ENCODE results near the gene C11orf42.

C11orf42 gene

DNA sequence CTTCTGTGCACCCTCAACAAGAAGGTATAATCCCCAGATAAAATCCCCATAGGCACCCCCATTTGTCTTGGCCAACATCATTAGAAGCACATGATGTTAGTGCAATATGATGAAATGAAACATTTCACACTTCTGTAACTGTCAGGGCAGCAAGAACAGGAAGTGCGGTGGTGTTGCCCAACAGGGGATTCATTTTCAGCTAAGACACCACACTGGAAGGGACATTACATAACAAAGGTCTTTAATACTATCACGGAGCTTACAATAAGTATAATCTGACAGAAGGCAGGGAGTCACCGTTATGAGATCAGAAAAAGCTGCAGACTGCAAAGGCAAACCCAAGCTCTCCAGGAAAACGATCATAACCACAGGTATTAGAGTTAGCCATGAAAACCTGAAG is 4.4 kb upstream of the C11orf42 start:
- H3F3A ChIP-seq (ENCODE audit: insufficient read depth): no peaks in the 10 kb centered on the region
- no peaks in the 10 kb centered on the region for H3K9me3 ChIP-seq (ENCODE audit: insufficient read depth, low read length)
- H3K9me2 ChIP-seq (replicated peaks; ENCODE audit: insufficient read depth, low read length): no peaks in the 10 kb centered on the region
- no peaks in the 10 kb centered on the region for H3K36me3 ChIP-seq (ENCODE audit: low read length)
- H3K27me3 ChIP-seq (ENCODE audit: low read length): no peaks in the 10 kb centered on the region
- TF ChIP-seq EZH2phosphoT487 (conservative IDR thresholded peaks at IDR 0.05; ENCODE audit: low read length) (no peak), CTCF (IDR thresholded peaks at IDR 0.05; ENCODE audit: insufficient read depth, low read length, poor library complexity, severe bottlenecking) (no peak)
- H3K79me2 ChIP-seq (ENCODE audit: insufficient read depth, low read length): no peaks in the 10 kb centered on the region
- H3K27ac ChIP-seq (ENCODE audit: low read depth, low read length): no peak overlapping the region
- H3K9ac ChIP-seq (ENCODE audit: low read length): no peak overlapping the region
- no peak overlapping the region for H3K4me2 ChIP-seq (ENCODE audit: low read depth, low read length, poor library complexity, severe bottlenecking)
- H2AFZ ChIP-seq (ENCODE audit: low read depth, low read length, severe bottlenecking): no peak overlapping the region
- no peak overlapping the region for H3K4me3 ChIP-seq (ENCODE audit: insufficient read depth, low read length, poor library complexity, severe bottlenecking)
- no peaks in the 10 kb centered on the region for H4K20me1 ChIP-seq (ENCODE audit: low read depth, low read length)

DNA sequence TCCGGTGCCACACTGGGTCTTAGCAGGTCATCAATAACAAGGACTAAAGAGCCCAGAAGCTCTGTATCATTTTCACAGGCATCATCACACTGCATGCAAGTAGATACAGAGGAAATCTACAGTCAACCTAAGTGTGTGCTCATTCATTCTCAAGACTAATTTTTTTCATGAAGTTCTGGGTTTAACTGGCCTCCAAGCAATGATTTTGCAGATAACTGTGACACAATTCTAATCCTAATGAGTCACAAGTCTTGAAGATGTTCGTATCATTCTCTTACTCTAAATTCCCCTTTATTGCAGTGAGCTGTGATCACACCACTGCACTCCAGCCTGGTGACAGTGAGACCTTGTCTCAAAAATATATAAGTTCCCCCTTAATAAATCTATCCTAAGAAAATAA is 3.9 kb upstream of the C11orf42 start:
- Histone ChIP-seq H3K9me3 (ENCODE audit: insufficient read depth, low read length) (no peaks in the 10 kb centered on the region), H3F3A (ENCODE audit: insufficient read depth) (no peaks in the 10 kb centered on the region), H3K4me3 (ENCODE audit: insufficient read depth, low read length, poor library complexity, severe bottlenecking) (no peak overlapping the region), H3K27me3 (ENCODE audit: low read length) (no peaks in the 10 kb centered on the region), H3K27ac (ENCODE audit: low read depth, low read length) (no peak overlapping the region), H4K20me1 (ENCODE audit: low read depth, low read length) (no peaks in the 10 kb centered on the region), H3K9me2 (replicated peaks; ENCODE audit: insufficient read depth, low read length) (no peaks in the 10 kb centered on the region), H3K36me3 (ENCODE audit: low read length) (no peaks in the 10 kb centered on the region), H3K79me2 (ENCODE audit: insufficient read depth, low read length) (no peaks in the 10 kb centered on the region), H2AFZ (ENCODE audit: low read depth, low read length, severe bottlenecking) (no peak overlapping the region), H3K9ac (ENCODE audit: low read length) (no peak overlapping the region), H3K4me2 (ENCODE audit: low read depth, low read length, poor library complexity, severe bottlenecking) (no peak overlapping the region)
- TF ChIP-seq EZH2phosphoT487 (conservative IDR thresholded peaks at IDR 0.05; ENCODE audit: low read length) (no peak), CTCF (IDR thresholded peaks at IDR 0.05; ENCODE audit: insufficient read depth, low read length, poor library complexity, severe bottlenecking) (no peak)

- no peak overlapping the region for H3K4me2 ChIP-seq (ENCODE audit: low read depth, low read length, poor library complexity, severe bottlenecking)
- H3F3A ChIP-seq (ENCODE audit: insufficient read depth): no peaks in the 10 kb centered on the region
- H2AFZ ChIP-seq (ENCODE audit: low read depth, low read length, severe bottlenecking): no peak overlapping the region
- no peaks in the 10 kb centered on the region for H3K9me3 ChIP-seq (ENCODE audit: insufficient read depth, low read length)
- no peaks in the 10 kb centered on the region for H3K79me2 ChIP-seq (ENCODE audit: insufficient read depth, low read length)
- no peaks in the 10 kb centered on the region for H3K9me2 ChIP-seq (replicated peaks; ENCODE audit: insufficient read depth, low read length)
- no peaks in the 10 kb centered on the region for H4K20me1 ChIP-seq (ENCODE audit: low read depth, low read length)
- H3K36me3 ChIP-seq (ENCODE audit: low read length): no peaks in the 10 kb centered on the region
- H3K27me3 ChIP-seq (ENCODE audit: low read length): no peaks in the 10 kb centered on the region
- TF ChIP-seq EZH2phosphoT487 (conservative IDR thresholded peaks at IDR 0.05; ENCODE audit: low read length) (no peak), CTCF (IDR thresholded peaks at IDR 0.05; ENCODE audit: insufficient read depth, low read length, poor library complexity, severe bottlenecking) (no peak)
- no peak overlapping the region for H3K4me3 ChIP-seq (ENCODE audit: insufficient read depth, low read length, poor library complexity, severe bottlenecking)
- no peak overlapping the region for H3K27ac ChIP-seq (ENCODE audit: low read depth, low read length)
- no peak overlapping the region for H3K9ac ChIP-seq (ENCODE audit: low read length)
Measured at GRCh38 chr11:6202041-6202440, 3.3 kb upstream of the C11orf42 start.

DNA sequence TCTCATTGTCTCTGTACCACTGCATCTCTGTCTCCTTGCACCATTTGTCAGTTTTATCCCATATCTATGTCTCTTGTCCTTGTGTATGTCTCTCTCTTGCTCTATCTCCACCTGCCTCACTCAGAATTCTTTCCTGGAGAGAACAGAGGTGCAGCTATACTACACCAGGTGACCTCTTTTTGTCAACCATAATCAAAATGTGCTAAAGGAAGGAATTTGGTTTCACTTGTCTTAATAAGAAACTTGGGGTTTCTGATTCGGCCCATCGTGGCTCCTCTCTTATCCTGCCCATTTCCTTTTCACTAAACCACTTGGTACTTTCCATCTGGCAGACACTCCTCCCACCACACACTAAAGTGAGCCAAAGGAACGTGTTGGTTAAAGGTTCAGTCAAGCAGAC is 2.0 kb upstream of the C11orf42 start:
- no peak overlapping the region for H2AFZ ChIP-seq (ENCODE audit: low read depth, low read length, severe bottlenecking)
- H3K4me3 ChIP-seq (ENCODE audit: insufficient read depth, low read length, poor library complexity, severe bottlenecking): no peak overlapping the region
- H3K27ac ChIP-seq (ENCODE audit: low read depth, low read length): no peak overlapping the region
- H3K27me3 ChIP-seq (ENCODE audit: low read length): no peaks in the 10 kb centered on the region
- no peaks in the 10 kb centered on the region for H3K9me2 ChIP-seq (replicated peaks; ENCODE audit: insufficient read depth, low read length)
- H4K20me1 ChIP-seq (ENCODE audit: low read depth, low read length): no peaks in the 10 kb centered on the region
- H3K4me2 ChIP-seq (ENCODE audit: low read depth, low read length, poor library complexity, severe bottlenecking): no peak overlapping the region
- H3F3A ChIP-seq (ENCODE audit: insufficient read depth): no peaks in the 10 kb centered on the region
- TF ChIP-seq EZH2phosphoT487 (conservative IDR thresholded peaks at IDR 0.05; ENCODE audit: low read length) (no peak), CTCF (IDR thresholded peaks at IDR 0.05; ENCODE audit: insufficient read depth, low read length, poor library complexity, severe bottlenecking) (no peak)
- H3K9me3 ChIP-seq (ENCODE audit: insufficient read depth, low read length): no peaks in the 10 kb centered on the region
- no peaks in the 10 kb centered on the region for H3K79me2 ChIP-seq (ENCODE audit: insufficient read depth, low read length)
- H3K36me3 ChIP-seq (ENCODE audit: low read length): no peaks in the 10 kb centered on the region
- H3K9ac ChIP-seq (ENCODE audit: low read length): no peak overlapping the region

Data from SU-DHL-6 (cell line).